ENCODE results near the gene DUS2.

GRCh38 chr16:68086336-68086841 is 63.3 kb downstream of the DUS2 start:
- TF ChIP-seq, protein P1, sequence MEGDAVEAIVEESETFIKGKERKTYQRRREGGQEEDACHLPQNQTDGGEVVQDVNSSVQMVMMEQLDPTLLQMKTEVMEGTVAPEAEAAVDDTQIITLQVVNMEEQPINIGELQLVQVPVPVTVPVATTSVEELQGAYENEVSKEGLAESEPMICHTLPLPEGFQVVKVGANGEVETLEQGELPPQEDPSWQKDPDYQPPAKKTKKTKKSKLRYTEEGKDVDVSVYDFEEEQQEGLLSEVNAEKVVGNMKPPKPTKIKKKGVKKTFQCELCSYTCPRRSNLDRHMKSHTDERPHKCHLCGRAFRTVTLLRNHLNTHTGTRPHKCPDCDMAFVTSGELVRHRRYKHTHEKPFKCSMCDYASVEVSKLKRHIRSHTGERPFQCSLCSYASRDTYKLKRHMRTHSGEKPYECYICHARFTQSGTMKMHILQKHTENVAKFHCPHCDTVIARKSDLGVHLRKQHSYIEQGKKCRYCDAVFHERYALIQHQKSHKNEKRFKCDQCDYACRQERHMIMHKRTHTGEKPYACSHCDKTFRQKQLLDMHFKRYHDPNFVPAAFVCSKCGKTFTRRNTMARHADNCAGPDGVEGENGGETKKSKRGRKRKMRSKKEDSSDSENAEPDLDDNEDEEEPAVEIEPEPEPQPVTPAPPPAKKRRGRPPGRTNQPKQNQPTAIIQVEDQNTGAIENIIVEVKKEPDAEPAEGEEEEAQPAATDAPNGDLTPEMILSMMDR (conservative IDR thresholded peaks at IDR 0.05; ENCODE audit: low read length), result no peak
- TF ChIP-seq EZH2phosphoT487 (IDR thresholded peaks at IDR 0.05; ENCODE audit: borderline replicate concordance, low read depth, low read length), result no peak

All from OCI-LY7 (cell line).